Endothelial cell of umbilical vein (primary cell): ENCODE data around the gene C10orf67. TPM values are rescaled to one million over a fixed set of nuclear protein-coding genes. Genes with fewer than 3 reads are reported as not detected.

Experiments used
- BruUV-seq: library from RNA; stranded (reverse); fragments of 400-500 nt; replicated peaks from 2 replicates; lab custom pipeline; 2021; lab: Mats Ljungman, UMichigan
- CTCF ChIA-PET: fragments of 300-600, 350-600 bp; sonication (Branson Sonifier 250); formaldehyde crosslinking; loops from one replicate; lab custom pipeline; 2021; ENCODE audit warnings: antibody characterized with exemption, inconsistent platforms; lab: Charles Lee
- POLR2A ChIA-PET: fragments of 300-600, 350-600 bp; sonication (Branson Sonifier 250); formaldehyde crosslinking; loops from one replicate; lab custom pipeline; 2021; ENCODE audit warnings: antibody characterized with exemption, inconsistent platforms; lab: Charles Lee
- DNase-seq: peaks from one replicate; pipeline ENCODE4 v3.0.0-alpha.2; 2011; ENCODE audit warnings: low read depth, low spot score
- FAIRE-seq: peaks from 2 replicates; lab custom pipeline; 2011; peaks lifted over from hg19 to GRCh38; lab: Jason Lieb, UNC
- H2AFZ ChIP-seq: 2 replicates; pipeline ENCODE4 v1.6.0; 2012; ENCODE audit warnings: low read depth, low read length, control low read depth, inconsistent platforms
- H3K27ac ChIP-seq: 2 replicates; pipeline ENCODE4 v1.5.1; 2011; ENCODE audit warnings: low read depth, mild to moderate bottlenecking, control low read depth, low read length, moderate library complexity; ENCODE audit not compliant: insufficient read depth
- H3K27me3 ChIP-seq, 2 experiments: 2 replicates each; pipeline versions ENCODE4 v1.6.0 to v1.6.1; 2011; ENCODE audit warnings: low read length in 2 of 2, mixed read lengths in 1 of 2; ENCODE audit not compliant: control insufficient read depth in 2 of 2, insufficient read depth in 2 of 2
- H3K36me3 ChIP-seq, 2 experiments: 2 replicates in 1 of 2; 3 replicates in 1 of 2; pipeline ENCODE4 v1.5.1; 2011; ENCODE audit warnings: low read length in 2 of 2, mild to moderate bottlenecking in 1 of 2, moderate library complexity in 1 of 2; ENCODE audit not compliant: control insufficient read depth in 2 of 2, insufficient read depth in 2 of 2; ENCODE audit errors: extremely low read depth in 1 of 2
- H3K4me1 ChIP-seq: 3 replicates; pipeline ENCODE4 v1.5.1; 2011; ENCODE audit warnings: mild to moderate bottlenecking, low read length; ENCODE audit not compliant: control insufficient read depth, insufficient read depth; ENCODE audit errors: extremely low read depth
- H3K4me2 ChIP-seq: 2 replicates; pipeline ENCODE4 v1.6.1; 2011; ENCODE audit warnings: low read length, control low read depth, mixed read lengths; ENCODE audit not compliant: insufficient read depth
- H3K4me3 ChIP-seq, 3 experiments: fragments of 200-600 bp in 1 of 3; sonication (generic), shearing (Covaris generic) in 1 of 3; replicated peaks in 1 of 3; 2 replicates each; pipeline ENCODE4 v1.5.1; 2011 to 2016; ENCODE audit warnings: control low read depth in 3 of 3, low read length in 3 of 3, mild to moderate bottlenecking in 2 of 3, inconsistent platforms in 1 of 3, low read depth in 1 of 3, moderate library complexity in 1 of 3; ENCODE audit not compliant: insufficient read depth in 1 of 3
- H3K79me2 ChIP-seq: 2 replicates; pipeline ENCODE4 v1.6.0; 2012; ENCODE audit warnings: low read length, inconsistent platforms; ENCODE audit not compliant: control insufficient read depth, insufficient read depth
- H3K9ac ChIP-seq: replicated peaks from 2 replicates; pipeline ENCODE3; 2011; ENCODE audit warnings: low read length, control low read depth; ENCODE audit not compliant: insufficient read depth; ENCODE audit errors: extremely low read depth
- H3K9me1 ChIP-seq: replicated peaks from 3 replicates; pipeline ENCODE4 v1.6.0; 2011; ENCODE audit warnings: mild to moderate bottlenecking, low read length; ENCODE audit not compliant: control insufficient read depth, insufficient read depth; ENCODE audit errors: extremely low read depth
- H3K9me3 ChIP-seq: replicated peaks from 2 replicates; pipeline ENCODE4 v1.5.1; 2012; ENCODE audit warnings: low read length, inconsistent platforms; ENCODE audit not compliant: control insufficient read depth, insufficient read depth
- H4K20me1 ChIP-seq: replicated peaks from 2 replicates; pipeline ENCODE3; 2011; ENCODE audit warnings: mild to moderate bottlenecking, low read length; ENCODE audit not compliant: control insufficient read depth, insufficient read depth; ENCODE audit errors: extremely low read depth
- CTCF ChIP-seq, 2 donors: IDR thresholded peaks; 1 replicate in 1 of 2; 2 replicates in 1 of 2; pipeline ENCODE4 v1.5.1; 2011; ENCODE audit warnings: low read length in 2 of 2, mild to moderate bottlenecking in 2 of 2, moderate library complexity in 2 of 2, control low read depth in 1 of 2, inconsistent platforms in 1 of 2, low read depth in 1 of 2; ENCODE audit not compliant: insufficient read depth in 1 of 2; ENCODE audit errors: extremely low read depth in 1 of 2
- EZH2 ChIP-seq: IDR thresholded peaks from 2 replicates; pipeline ENCODE4 v1.6.1; 2012; ENCODE audit warnings: borderline replicate concordance, low read depth, mild to moderate bottlenecking, moderate library complexity, low read length, inconsistent platforms; ENCODE audit not compliant: severe bottlenecking
- FOS ChIP-seq: IDR thresholded peaks from 2 replicates; pipeline ENCODE4 v1.6.1; 2011; ENCODE audit warnings: mild to moderate bottlenecking, low read length, moderate library complexity, borderline replicate concordance; ENCODE audit not compliant: insufficient read depth
- GATA2 ChIP-seq: IDR thresholded peaks from 2 replicates; pipeline ENCODE4 v1.7.0; 2011; ENCODE audit warnings: low read depth, mild to moderate bottlenecking, moderate library complexity, mixed read lengths, low read length; ENCODE audit not compliant: insufficient read length, insufficient read depth
- JUN ChIP-seq: IDR thresholded peaks from 2 replicates; pipeline ENCODE4 v1.6.1; 2011; ENCODE audit warnings: borderline replicate concordance, low read depth; ENCODE audit not compliant: insufficient read length, insufficient read depth
- MAX ChIP-seq: IDR thresholded peaks from 2 replicates; pipeline ENCODE4 v1.6.1; 2011; ENCODE audit not compliant: insufficient read depth, insufficient read length
- MYC ChIP-seq: IDR thresholded peaks from one replicate; pipeline ENCODE4 v1.6.1; 2011; ENCODE audit warnings: mild to moderate bottlenecking, low read depth, low read length
- POLR2A ChIP-seq: IDR thresholded peaks from 2 replicates; pipeline ENCODE4 v1.6.1; 2012; ENCODE audit warnings: low read depth, mild to moderate bottlenecking, control low read depth, low read length
- POLR2AphosphoS5 ChIP-seq: IDR thresholded peaks from 2 replicates; pipeline ENCODE4 v1.6.1; 2012; ENCODE audit warnings: low read depth, mild to moderate bottlenecking, control low read depth, low read length, moderate library complexity; ENCODE audit not compliant: insufficient read depth
- dilution Hi-C: fragments of 300-500 bp; cut with MboI; formaldehyde crosslinking; loops from one replicate; pipeline ENCODE4 v1.15.0; 2019; ENCODE audit warnings: low sequenced_read_pairs; ENCODE audit not compliant: extremely low pct_ligation_motif_present
- intact Hi-C: fragments of 100-400 bp; cut with micrococcal nuclease; formaldehyde crosslinking; loops from one replicate; pipeline ENCODE4 v1.10.0; 2022
- polyA plus RNA-seq, 4 experiments: library from polyadenylated mRNA; depleted of rRNA in 3 of 4; stranded (reverse) in 3 of 4; unstranded in 1 of 4; fragments of >200 nt; gene quantifications; 2 replicates each; pipeline versions ENCODE4 v1.2.1 to v1.2.3, GENCODE V29; 2011 to 2012; ENCODE audit warnings: missing spikeins in 1 of 4
- total RNA-seq: library from RNA; stranded (reverse); gene quantifications from 2 replicates; pipeline ENCODE4 v1.2.3, GENCODE V29; 2021

C10orf67 gene
- total and polyA plus RNA-seq, 2 donors (not counting 3 experiments of a cell fraction or from before 2014, with no cell fraction given), result not detected

- no peak overlapping the region for H3K4me2 ChIP-seq
- ChIA-PET CTCF (no interaction called here), POLR2A (no interaction called here)
- H3K36me3 ChIP-seq, result no peaks in the 10 kb centered on the region
- no peak for FAIRE-seq
- no peak overlapping the region for H3K9ac ChIP-seq
- H3K27me3 ChIP-seq, result no peaks in the 10 kb centered on the region
- H3K9me1 ChIP-seq, result no peaks in the 10 kb centered on the region
- no peaks in the 10 kb centered on the region for H3K9me3 ChIP-seq
- no peak overlapping the region for H3K27ac ChIP-seq
- DNase-seq, result no peak
- H3K4me3 ChIP-seq, result no peak overlapping the region
- intact Hi-C loops (no loop called here), dilution Hi-C loops (no loop called here)
- no TSS peak for BruUV-seq
- H3K79me2 ChIP-seq, result no peaks in the 10 kb centered on the region
- TF ChIP-seq MAX (no peak), GATA2 (no peak), JUN (no peak), CTCF (IDR thresholded peaks at IDR 0.05; ENCODE audit: extremely low read depth in 1 of 2, insufficient read depth in 1 of 2, low read depth in 1 of 2, low read length in 2 of 2) (no peak), POLR2AphosphoS5 (no peak), FOS (no peak), EZH2 (no peak), MYC (no peak), POLR2A (no peak)
- no peaks in the 10 kb centered on the region for H4K20me1 ChIP-seq
- no peak overlapping the region for H2AFZ ChIP-seq
- no peaks in the 10 kb centered on the region for H3K4me1 ChIP-seq
Observed at GRCh38 chr10:23230582-23230981, 114.0 kb downstream of the C10orf67 start.
